GM18519 (cell line): ENCODE results near the gene PI4K2B.
"Not testable (repeated sequence)": the region's sequence is repeated elsewhere in the genome, so short reads cannot be mapped to it uniquely, and the experiment has no call there.

Source experiments
- ATAC-seq: cut with Tn5 transposase; IDR thresholded peaks from one replicate; pipeline ENCODE4 v1.9.1; 2021; ENCODE audit warnings: mild to moderate bottlenecking, moderate library complexity; ENCODE audit not compliant: unreplicated experiment, low FRiP score

Gene PI4K2B

GRCh38 chr4:25233737-25234389, at the start of gene PI4K2B:
TSS of gene PI4K2B (plus strand) at chr4:25234033. CDS start at chr4:25234164, 131 bp downstream.
- ATAC-seq, result peak; percentile 50

- no peak for ATAC-seq
Observed at GRCh38 chr4:25184056-25184455, 49.8 kb upstream of the PI4K2B start.

- ATAC-seq, result no peak
Observed at GRCh38 chr4:25190407-25190806, 43.4 kb upstream of the PI4K2B start.

GRCh38 chr4:25198713-25199112, 35.1 kb upstream of the PI4K2B start:
- no peak for ATAC-seq

- ATAC-seq, result no peak
Observed at GRCh38 chr4:25207997-25208396, 25.8 kb upstream of the PI4K2B start.

GRCh38 chr4:25209702-25210101, 24.1 kb upstream of the PI4K2B start:
- no peak for ATAC-seq

GRCh38 chr4:25211721-25212120, 22.1 kb upstream of the PI4K2B start:
- ATAC-seq, result no peak

GRCh38 chr4:25212822-25213221, 21.0 kb upstream of the PI4K2B start:
- no peak for ATAC-seq

- ATAC-seq, result no peak
Observed at GRCh38 chr4:25213347-25213979, 20.4 kb upstream of the PI4K2B start.

GRCh38 chr4:25214750-25215149, 19.1 kb upstream of the PI4K2B start:
- not testable (repeated sequence) for ATAC-seq

- no peak for ATAC-seq
Observed at GRCh38 chr4:25215511-25215910, 18.3 kb upstream of the PI4K2B start.

GRCh38 chr4:25221377-25221776, 12.5 kb upstream of the PI4K2B start:
- no peak for ATAC-seq

GRCh38 chr4:25223802-25224375, 9.9 kb upstream of the PI4K2B start:
- ATAC-seq, result no peak

GRCh38 chr4:25229804-25230203, 4.0 kb upstream of the PI4K2B start:
- no peak for ATAC-seq

- no peak for ATAC-seq
Observed at GRCh38 chr4:25233194-25233593, 639 bp upstream of the PI4K2B start.

- ATAC-seq, result peak; percentile 46
Observed at GRCh38 chr4:25234390-25235370, 847 bp downstream of the PI4K2B start.

GRCh38 chr4:25235401-25235800, 1.6 kb downstream of the PI4K2B start:
- ATAC-seq, result no peak

- ATAC-seq, result not testable (repeated sequence)
Observed at GRCh38 chr4:25236030-25236429, 2.2 kb downstream of the PI4K2B start.

GRCh38 chr4:25236971-25237370, 3.1 kb downstream of the PI4K2B start:
- ATAC-seq, result no peak

- no peak for ATAC-seq
Observed at GRCh38 chr4:25238052-25238451, 4.2 kb downstream of the PI4K2B start.

- not testable (repeated sequence) for ATAC-seq
Observed at GRCh38 chr4:25239528-25239927, 5.7 kb downstream of the PI4K2B start.
